Renal cortical epithelial cell (primary cell): ENCODE results near the gene LYPD6. TPM values are rescaled to one million over a fixed set of nuclear protein-coding genes. Genes with fewer than 3 reads are reported as not detected.

Experiments
- DNase-seq: peaks from one replicate; pipeline ENCODE4 v3.0.0-alpha.2; 2011; ENCODE audit warnings: low read depth
- total RNA-seq: library from RNA; depleted of rRNA; stranded (reverse); fragments of >200 nt; gene quantifications from 2 replicates; pipeline ENCODE4 v1.2.3, GENCODE V29; 2014

Gene LYPD6
- total RNA-seq, 1 donor from 2014 or later = 1.6 TPM

- DNase-seq = no peak
Measured at GRCh38 chr2:149507974-149508373, 177.6 kb downstream of the LYPD6 start.

- no peak for DNase-seq
Measured at GRCh38 chr2:149513461-149513860, 183.1 kb downstream of the LYPD6 start.
